Type B pancreatic cell (in vitro differentiated cells): ENCODE data around the gene EFEMP1. TPM values are rescaled to one million over a fixed set of nuclear protein-coding genes. Genes with fewer than 3 reads are reported as not detected.

ENCODE experiments used
- DNase-seq: peaks from one replicate; pipeline ENCODE4 v3.0.0; 2021; ENCODE audit warnings: mixed read lengths; ENCODE audit not compliant: unreplicated experiment; ENCODE audit errors: extremely low spot score
- H3K27ac Mint-ChIP-seq: 2 replicates; pipeline ENCODE4 v1.8.0; 2021; ENCODE audit warnings: mild to moderate bottlenecking, mixed read lengths
- H3K27me3 Mint-ChIP-seq: 2 replicates; pipeline ENCODE4 v1.8.0; 2021; ENCODE audit warnings: mixed read lengths
- H3K36me3 Mint-ChIP-seq: 2 replicates; pipeline ENCODE4 v1.8.0; 2021; ENCODE audit warnings: mixed read lengths
- H3K4me1 Mint-ChIP-seq: one replicate; pipeline ENCODE4 v1.8.0; 2021; ENCODE audit warnings: mixed read lengths; ENCODE audit not compliant: unreplicated experiment
- H3K4me3 Mint-ChIP-seq: 2 replicates; pipeline ENCODE4 v1.8.0; 2021; ENCODE audit warnings: mild to moderate bottlenecking, mixed read lengths
- H3K9me3 Mint-ChIP-seq: 2 replicates; pipeline ENCODE4 v1.8.0; 2021; ENCODE audit warnings: mixed read lengths
- CTCF ChIP-seq: fragments of 200-600 bp; sonication (generic); conservative IDR thresholded peaks from 2 replicates; pipeline ENCODE4 v1.5.0; 2021; ENCODE audit warnings: antibody characterized with exemption, mild to moderate bottlenecking
- total RNA-seq: library from RNA; stranded (reverse); gene quantifications from 2 replicates; pipeline ENCODE4 v1.2.1, GENCODE V29; 2021; ENCODE audit warnings: low replicate concordance

EFEMP1 gene
- total RNA-seq, 1 donor from 2014 or later, result 92.5 TPM

- H3K27me3 Mint-ChIP-seq, result no peaks in the 10 kb centered on the region
- H3K27ac Mint-ChIP-seq, result no peak overlapping the region
- TF ChIP-seq CTCF, result no peak
- no peaks in the 10 kb centered on the region for H3K9me3 Mint-ChIP-seq
- DNase-seq, result no peak
- no peaks in the 10 kb centered on the region for H3K4me1 Mint-ChIP-seq
- no peak overlapping the region for H3K4me3 Mint-ChIP-seq
- peaks cover 3% of the 10 kb centered on the region for H3K36me3 Mint-ChIP-seq
These were observed 46.5 kb downstream of the EFEMP1 start for GRCh38 chr2:55877087-55877436.

- Mint-ChIP-seq H3K4me3 (no peak overlapping the region), H3K27ac (no peak overlapping the region), H3K4me1 (no peaks in the 10 kb centered on the region), H3K9me3 (no peaks in the 10 kb centered on the region), H3K36me3 (peaks cover 3% of the 10 kb centered on the region), H3K27me3 (no peaks in the 10 kb centered on the region)
- no peak for TF ChIP-seq CTCF
- DNase-seq, result no peak
These were observed 47.0 kb downstream of the EFEMP1 start for GRCh38 chr2:55876429-55877086.

- Mint-ChIP-seq H3K4me1 (no peaks in the 10 kb centered on the region), H3K27me3 (no peaks in the 10 kb centered on the region), H3K27ac (no peak overlapping the region), H3K4me3 (no peak overlapping the region), H3K9me3 (no peaks in the 10 kb centered on the region), H3K36me3 (peaks cover 6% of the 10 kb centered on the region)
- no peak for TF ChIP-seq CTCF
- DNase-seq, result no peak
These were observed 48.0 kb downstream of the EFEMP1 start for GRCh38 chr2:55875434-55876135.

- Mint-ChIP-seq H3K27ac (no peak overlapping the region), H3K9me3 (no peaks in the 10 kb centered on the region), H3K4me3 (no peak overlapping the region), H3K36me3 (peaks cover 9% of the 10 kb centered on the region), H3K4me1 (no peaks in the 10 kb centered on the region), H3K27me3 (no peaks in the 10 kb centered on the region)
- no peak for DNase-seq
- no peak for TF ChIP-seq CTCF
These were observed 49.2 kb downstream of the EFEMP1 start for GRCh38 chr2:55874338-55874737.

GRCh38 chr2:55871637-55872036 lies 51.9 kb downstream of the EFEMP1 start:
- TF ChIP-seq CTCF, result no peak
- Mint-ChIP-seq H3K4me3 (no peak overlapping the region), H3K36me3 (peaks cover 21% of the 10 kb centered on the region), H3K9me3 (no peaks in the 10 kb centered on the region), H3K27me3 (no peaks in the 10 kb centered on the region), H3K4me1 (no peaks in the 10 kb centered on the region), H3K27ac (no peak overlapping the region)
- DNase-seq, result no peak
